Rectal smooth muscle tissue (tissue), 1 donor: ENCODE measurements around the gene LRFN2.

ENCODE experiments used
- H3K27ac ChIP-seq: one replicate; pipeline ENCODE4 v1.7.0; 2013; ENCODE audit warnings: low read depth, low read length, inconsistent platforms
- H3K27me3 ChIP-seq: one replicate; pipeline ENCODE4 v1.7.0; 2013; ENCODE audit warnings: low read length; ENCODE audit not compliant: control insufficient read depth, insufficient read depth
- H3K36me3 ChIP-seq: one replicate; pipeline ENCODE4 v1.7.0; 2013; ENCODE audit warnings: low read length; ENCODE audit not compliant: control insufficient read depth, insufficient read depth
- H3K4me1 ChIP-seq: one replicate; pipeline ENCODE4 v1.7.0; 2013; ENCODE audit warnings: low read length; ENCODE audit not compliant: control insufficient read depth, insufficient read depth
- H3K4me3 ChIP-seq: one replicate; pipeline ENCODE4 v1.7.0; 2013; ENCODE audit warnings: low read length
- H3K9ac ChIP-seq: one replicate; pipeline ENCODE4 v1.7.0; 2013; ENCODE audit warnings: low read length

The LRFN2 gene

GRCh38 chr6:40499215-40499614 lies 87.9 kb downstream of the LRFN2 start:
- Histone ChIP-seq H3K36me3 (no peaks in the 10 kb centered on the region), H3K9ac (no peak overlapping the region), H3K27me3 (no peaks in the 10 kb centered on the region), H3K4me1 (no peaks in the 10 kb centered on the region), H3K27ac (no peak overlapping the region), H3K4me3 (no peak overlapping the region)

GRCh38 chr6:40498148-40498547 lies 89.0 kb downstream of the LRFN2 start:
- H3K27ac ChIP-seq = no peak overlapping the region
- no peak overlapping the region for H3K9ac ChIP-seq
- H3K4me1 ChIP-seq = no peaks in the 10 kb centered on the region
- no peak overlapping the region for H3K4me3 ChIP-seq
- no peaks in the 10 kb centered on the region for H3K27me3 ChIP-seq
- no peaks in the 10 kb centered on the region for H3K36me3 ChIP-seq

- Histone ChIP-seq H3K27me3 (no peaks in the 10 kb centered on the region), H3K27ac (no peak overlapping the region), H3K9ac (no peak overlapping the region), H3K4me1 (no peaks in the 10 kb centered on the region), H3K4me3 (no peak overlapping the region), H3K36me3 (no peaks in the 10 kb centered on the region)
Measured at GRCh38 chr6:40492187-40492586, 95.0 kb downstream of the LRFN2 start.

GRCh38 chr6:40490508-40490907 lies 96.7 kb downstream of the LRFN2 start:
- no peak overlapping the region for H3K4me3 ChIP-seq
- H3K27ac ChIP-seq = no peak overlapping the region
- H3K9ac ChIP-seq = no peak overlapping the region
- H3K36me3 ChIP-seq = no peaks in the 10 kb centered on the region
- no peaks in the 10 kb centered on the region for H3K27me3 ChIP-seq
- no peaks in the 10 kb centered on the region for H3K4me1 ChIP-seq

- H3K9ac ChIP-seq = no peak overlapping the region
- no peaks in the 10 kb centered on the region for H3K36me3 ChIP-seq
- H3K27me3 ChIP-seq = no peaks in the 10 kb centered on the region
- no peak overlapping the region for H3K4me3 ChIP-seq
- H3K27ac ChIP-seq = no peak overlapping the region
- H3K4me1 ChIP-seq = no peaks in the 10 kb centered on the region
Measured at GRCh38 chr6:40489798-40490197, 97.4 kb downstream of the LRFN2 start.

- no peaks in the 10 kb centered on the region for H3K27me3 ChIP-seq
- H3K9ac ChIP-seq = no peak overlapping the region
- no peak overlapping the region for H3K4me3 ChIP-seq
- no peak overlapping the region for H3K27ac ChIP-seq
- H3K36me3 ChIP-seq = no peaks in the 10 kb centered on the region
- no peaks in the 10 kb centered on the region for H3K4me1 ChIP-seq
Measured at GRCh38 chr6:40486576-40486975, 100.6 kb downstream of the LRFN2 start.

- Histone ChIP-seq H3K4me1 (no peaks in the 10 kb centered on the region), H3K36me3 (no peaks in the 10 kb centered on the region), H3K27ac (no peak overlapping the region)
Measured at GRCh38 chr6:40485795-40486194, 101.4 kb downstream of the LRFN2 start.

GRCh38 chr6:40485300-40485699 lies 101.9 kb downstream of the LRFN2 start:
- H3K9ac ChIP-seq = no peak overlapping the region
- H3K4me1 ChIP-seq = no peaks in the 10 kb centered on the region
- no peak overlapping the region for H3K4me3 ChIP-seq
- no peaks in the 10 kb centered on the region for H3K36me3 ChIP-seq
- no peaks in the 10 kb centered on the region for H3K27me3 ChIP-seq
- H3K27ac ChIP-seq = no peak overlapping the region

More at GRCh38 chr6:40485795-40486194, 101.4 kb downstream of the LRFN2 start:
- H3K4me3 ChIP-seq = no peak overlapping the region
- no peak overlapping the region for H3K9ac ChIP-seq
- H3K27me3 ChIP-seq = no peaks in the 10 kb centered on the region

- Histone ChIP-seq H3K4me1 (no peaks in the 10 kb centered on the region), H3K9ac (no peak overlapping the region), H3K36me3 (no peaks in the 10 kb centered on the region), H3K27me3 (no peaks in the 10 kb centered on the region), H3K4me3 (no peak overlapping the region), H3K27ac (no peak overlapping the region)
Measured at GRCh38 chr6:40484066-40484465, 103.1 kb downstream of the LRFN2 start.

- Histone ChIP-seq H3K27me3 (peaks cover under 1% of the 10 kb centered on the region), H3K4me3 (no peak overlapping the region), H3K4me1 (no peaks in the 10 kb centered on the region), H3K27ac (no peak overlapping the region), H3K9ac (no peak overlapping the region), H3K36me3 (no peaks in the 10 kb centered on the region)
Measured at GRCh38 chr6:40482532-40482931, 104.6 kb downstream of the LRFN2 start.

- Histone ChIP-seq H3K27me3 (peaks cover 2% of the 10 kb centered on the region), H3K4me3 (no peak overlapping the region), H3K27ac (no peak overlapping the region), H3K36me3 (no peaks in the 10 kb centered on the region), H3K4me1 (no peaks in the 10 kb centered on the region), H3K9ac (no peak overlapping the region)
Measured at GRCh38 chr6:40480678-40481077, 106.5 kb downstream of the LRFN2 start.

- no peak overlapping the region for H3K9ac ChIP-seq
- H3K4me3 ChIP-seq = no peak overlapping the region
- no peaks in the 10 kb centered on the region for H3K4me1 ChIP-seq
- H3K27ac ChIP-seq = no peak overlapping the region
- peaks cover 2% of the 10 kb centered on the region for H3K27me3 ChIP-seq
- H3K36me3 ChIP-seq = no peaks in the 10 kb centered on the region
Measured at GRCh38 chr6:40479706-40480105, 107.5 kb downstream of the LRFN2 start.

- no peak overlapping the region for H3K27ac ChIP-seq
- H3K27me3 ChIP-seq = peaks cover 2% of the 10 kb centered on the region
- no peak overlapping the region for H3K9ac ChIP-seq
- H3K4me1 ChIP-seq = no peaks in the 10 kb centered on the region
- no peaks in the 10 kb centered on the region for H3K36me3 ChIP-seq
- H3K4me3 ChIP-seq = no peak overlapping the region
Measured at GRCh38 chr6:40477246-40478126, 109.7 kb downstream of the LRFN2 start.
